IMR-90 (cell line): ENCODE results near the gene RNF217. TPM values are rescaled to one million over a fixed set of nuclear protein-coding genes. Genes with fewer than 3 reads are reported as not detected.

Source experiments
- ATAC-seq: fragments of 200-7000 bp; cut with Tn5 transposase; 2 replicates; pipeline ENCODE4 v1.9.1; 2020; ENCODE audit warnings: low read depth, mild to moderate bottlenecking, moderate library complexity
- BruUV-seq: library from RNA; stranded (reverse); fragments of 400-500 nt; replicated peaks from 2 replicates; lab custom pipeline; 2021; lab: Mats Ljungman, UMichigan
- CTCF ChIA-PET: fragments of 300-600 bp; formaldehyde crosslinking; extraction: SDS; loops from one replicate; lab custom pipeline; 2021; ENCODE audit warnings: antibody characterized with exemption; lab: Yijun Ruan, JAX
- POLR2A ChIA-PET: fragments of 300-600 bp; sonication (Branson Sonifier 250); formaldehyde crosslinking; loops from one replicate; lab custom pipeline; 2022; ENCODE audit warnings: antibody characterized with exemption; ENCODE audit not compliant: unreplicated experiment; lab: Charles Lee
- DNase-seq: peaks from one replicate; pipeline ENCODE4 v3.0.0; 2013
- H2AFZ ChIP-seq: replicated peaks from 2 replicates; pipeline ENCODE3; 2013; ENCODE audit warnings: low read length, mild to moderate bottlenecking; ENCODE audit not compliant: poor library complexity
- H2AK5ac ChIP-seq: 2 replicates; pipeline ENCODE4 v1.6.1; 2013; ENCODE audit warnings: low read depth, low read length, inconsistent platforms
- H2AK9ac ChIP-seq: replicated peaks from 2 replicates; pipeline ENCODE3; 2013; ENCODE audit warnings: mild to moderate bottlenecking, low read depth, low read length, moderate library complexity; ENCODE audit not compliant: poor library complexity
- H2BK120ac ChIP-seq: 2 replicates; pipeline ENCODE4 v1.6.1; 2013; ENCODE audit warnings: low read depth, low read length, inconsistent platforms
- H2BK15ac ChIP-seq: 3 replicates; pipeline ENCODE4 v1.6.1; 2013; ENCODE audit warnings: low read depth, low read length, inconsistent platforms
- H2BK20ac ChIP-seq: 2 replicates; pipeline ENCODE4 v1.6.1; 2013; ENCODE audit warnings: low read depth, mild to moderate bottlenecking, inconsistent platforms, low read length, moderate library complexity
- H2BK5ac ChIP-seq: 2 replicates; pipeline ENCODE4 v1.6.1; 2013; ENCODE audit warnings: mild to moderate bottlenecking, low read depth, low read length, inconsistent platforms; ENCODE audit not compliant: poor library complexity, severe bottlenecking
- H3K14ac ChIP-seq: replicated peaks from 2 replicates; pipeline ENCODE4 v1.6.1; 2013; ENCODE audit warnings: low read depth, low read length, inconsistent platforms
- H3K18ac ChIP-seq: 2 replicates; pipeline ENCODE4 v1.6.1; 2013; ENCODE audit warnings: low read depth, low read length, control low read depth
- H3K23ac ChIP-seq: 2 replicates; pipeline ENCODE4 v1.6.1; 2013; ENCODE audit warnings: low read depth, low read length, inconsistent platforms
- H3K27ac ChIP-seq: 2 replicates; pipeline ENCODE4 v1.5.1; 2013; ENCODE audit warnings: mild to moderate bottlenecking, control low read depth, low read length; ENCODE audit not compliant: insufficient read depth
- H3K27me3 ChIP-seq: 2 replicates; pipeline ENCODE4 v1.6.1; 2013; ENCODE audit warnings: low read length; ENCODE audit not compliant: control insufficient read depth, insufficient read depth
- H3K36me3 ChIP-seq: 2 replicates; pipeline ENCODE4 v1.6.1; 2013; ENCODE audit warnings: low read length, mixed read lengths; ENCODE audit not compliant: control insufficient read depth, insufficient read depth
- H3K4ac ChIP-seq: 2 replicates; pipeline ENCODE4 v1.6.1; 2013; ENCODE audit warnings: low read depth, low read length, inconsistent platforms
- H3K4me1 ChIP-seq: 2 replicates; pipeline ENCODE4 v1.6.1; 2013; ENCODE audit warnings: low read length, mixed read lengths; ENCODE audit not compliant: control insufficient read depth, insufficient read depth
- H3K4me2 ChIP-seq: 2 replicates; pipeline ENCODE4 v1.6.1; 2013; ENCODE audit warnings: low read depth, mild to moderate bottlenecking, control low read depth, low read length, moderate library complexity
- H3K4me3 ChIP-seq: 2 replicates; pipeline ENCODE4 v1.5.1; 2013; ENCODE audit warnings: low read depth, mild to moderate bottlenecking, control low read depth, low read length, moderate library complexity; ENCODE audit not compliant: insufficient read depth
- H3K56ac ChIP-seq: 2 replicates; pipeline ENCODE4 v1.6.1; 2013; ENCODE audit warnings: low read length, inconsistent platforms; ENCODE audit not compliant: insufficient read depth; ENCODE audit errors: extremely low read depth
- H3K79me1 ChIP-seq, 2 experiments: 2 replicates each; pipeline ENCODE4 v1.6.1; 2013; ENCODE audit warnings: low read length in 2 of 2, inconsistent platforms in 1 of 2, low read depth in 1 of 2
- H3K9ac ChIP-seq: 2 replicates; pipeline ENCODE4 v1.6.1; 2013; ENCODE audit warnings: low read depth, low read length, control low read depth
- H3K9me1 ChIP-seq: 2 replicates; pipeline ENCODE4 v1.6.1; 2013; ENCODE audit warnings: low read length, inconsistent platforms; ENCODE audit not compliant: insufficient read depth
- H3K9me3 ChIP-seq: 2 replicates; pipeline ENCODE4 v1.6.1; 2013; ENCODE audit warnings: low read length; ENCODE audit not compliant: control insufficient read depth, insufficient read depth
- H4K20me1 ChIP-seq: 2 replicates; pipeline ENCODE4 v1.6.1; 2013; ENCODE audit warnings: low read length, inconsistent platforms; ENCODE audit not compliant: insufficient read depth
- H4K5ac ChIP-seq: 2 replicates; pipeline ENCODE4 v1.6.1; 2013; ENCODE audit warnings: mild to moderate bottlenecking, low read depth, low read length, control low read depth
- H4K8ac ChIP-seq, 2 experiments: 2 replicates each; pipeline ENCODE4 v1.6.1; 2013; ENCODE audit warnings: low read depth in 2 of 2, low read length in 2 of 2, control low read depth in 1 of 2, inconsistent platforms in 1 of 2
- H4K91ac ChIP-seq: 2 replicates; pipeline ENCODE4 v1.6.1; 2013; ENCODE audit warnings: low read depth, low read length, inconsistent platforms; ENCODE audit not compliant: insufficient read depth
- BHLHE40 ChIP-seq: fragments of 150-350 bp; IDR thresholded peaks from 2 replicates; pipeline ENCODE4 v1.6.1; 2016; ENCODE audit warnings: mild to moderate bottlenecking, low read depth, low read length
- CEBPB ChIP-seq: IDR thresholded peaks from 2 replicates; pipeline ENCODE4 v1.6.1; 2012; ENCODE audit warnings: low read depth, low read length, improper control_type of control experiment
- CHD1 ChIP-seq: IDR thresholded peaks from 2 replicates; pipeline ENCODE4 v1.6.1; 2012; ENCODE audit warnings: low read depth, low read length, improper control_type of control experiment
- FOS ChIP-seq: fragments of 150-350 bp; IDR thresholded peaks from 2 replicates; pipeline ENCODE4 v1.6.1; 2016; ENCODE audit warnings: low read depth, low read length
- MAFK ChIP-seq: IDR thresholded peaks from 2 replicates; pipeline ENCODE4 v1.6.1; 2012; ENCODE audit warnings: low read depth, low read length, improper control_type of control experiment
- MAZ ChIP-seq: IDR thresholded peaks from 2 replicates; pipeline ENCODE4 v1.6.1; 2012; ENCODE audit warnings: low read depth, mild to moderate bottlenecking, low read length, improper control_type of control experiment, moderate library complexity, borderline replicate concordance
- MXI1 ChIP-seq: IDR thresholded peaks from 2 replicates; pipeline ENCODE4 v1.6.1; 2012; ENCODE audit warnings: low read depth, mild to moderate bottlenecking, low read length, moderate library complexity, borderline replicate concordance
- NFE2L2 ChIP-seq: fragments of 150-350 bp; IDR thresholded peaks from 2 replicates; pipeline ENCODE4 v1.6.1; 2016; ENCODE audit warnings: low read depth, mild to moderate bottlenecking, low read length
- POLR2A ChIP-seq: IDR thresholded peaks from 2 replicates; pipeline ENCODE4 v1.6.1; 2012; ENCODE audit warnings: mild to moderate bottlenecking, low read depth, low read length
- RAD21 ChIP-seq: IDR thresholded peaks from 2 replicates; pipeline ENCODE4 v1.6.1; 2012; ENCODE audit warnings: low read length, improper control_type of control experiment
- RCOR1 ChIP-seq: IDR thresholded peaks from 2 replicates; pipeline ENCODE4 v1.6.1; 2012; ENCODE audit warnings: mild to moderate bottlenecking, low read length, improper control_type of control experiment; ENCODE audit not compliant: insufficient replicate concordance
- RFX5 ChIP-seq: IDR thresholded peaks from 2 replicates; pipeline ENCODE4 v1.8.0; 2012; ENCODE audit warnings: low read depth, mild to moderate bottlenecking, low read length, moderate library complexity
- SMC3 ChIP-seq: fragments of 150-350 bp; IDR thresholded peaks from 2 replicates; pipeline ENCODE4 v1.6.1; 2016; ENCODE audit warnings: low read depth, mild to moderate bottlenecking, antibody characterized with exemption, low read length, moderate library complexity
- WGBS, 2 experiments: methylation state at CpG; one replicate each; pipeline versions ENCODE4 v1.1.5 to v1.1.7; 2013; ENCODE audit warnings: missing lambda C conversion rate in 2 of 2; ENCODE audit not compliant: insufficient read length in 1 of 2; ENCODE audit errors: extremely low coverage in 2 of 2; 5-methylcytosine and 5-hydroxymethylcytosine counted together
- dilution Hi-C: fragments of 300-500 bp; cut with HindIII; formaldehyde crosslinking; loops from one replicate; pipeline ENCODE4 v1.14.3; 2018; ENCODE audit warnings: low sequenced_read_pairs; ENCODE audit not compliant: unreplicated experiment
- in situ Hi-C: fragments of 300-500 bp; cut with MboI; formaldehyde crosslinking; loops from 3 replicates; pipeline ENCODE4 v1.14.3; 2019; ENCODE audit warnings: low sequenced_read_pairs, inconsistent platforms, mixed read lengths
- intact Hi-C: fragments of 100-400 bp; cut with micrococcal nuclease; formaldehyde crosslinking; loops from 2 replicates; pipeline ENCODE4 v1.10.0; 2022
- polyA plus RNA-seq, 3 experiments: library from polyadenylated mRNA; depleted of rRNA; stranded (reverse); fragments of >200 nt; gene quantifications; 2 replicates each; pipeline ENCODE4 v1.2.3, GENCODE V29; 2012; ENCODE audit warnings: low replicate concordance in 1 of 3
- total RNA-seq: library from RNA; depleted of rRNA; stranded (reverse); fragments of >200 nt; gene quantifications from 2 replicates; pipeline ENCODE4 v1.2.3, GENCODE V29; 2012
- TF ChIP-seq, protein P1 (sequence below): fragments of 150-350 bp; IDR thresholded peaks from 2 replicates; pipeline ENCODE4 v1.6.1; 2016; ENCODE audit warnings: low read depth, mild to moderate bottlenecking, low read length, moderate library complexity, borderline replicate concordance
- TF ChIP-seq, protein P2 (sequence below): conservative IDR thresholded peaks from 2 replicates; pipeline ENCODE4 v1.5.1; 2012; ENCODE audit warnings: mild to moderate bottlenecking, low read depth, low read length, improper control_type of control experiment
- TF ChIP-seq, protein P3 (sequence below): fragments of 150-350 bp; IDR thresholded peaks from 2 replicates; pipeline ENCODE4 v1.6.1; 2017; ENCODE audit warnings: mild to moderate bottlenecking, antibody characterized with exemption, low read length, low read depth

RNF217 gene
- total and polyA plus RNA-seq, 2 of the 4 experiments (the other 2 are of a cell fraction) = 11.7 to 20.4 TPM

DNA sequence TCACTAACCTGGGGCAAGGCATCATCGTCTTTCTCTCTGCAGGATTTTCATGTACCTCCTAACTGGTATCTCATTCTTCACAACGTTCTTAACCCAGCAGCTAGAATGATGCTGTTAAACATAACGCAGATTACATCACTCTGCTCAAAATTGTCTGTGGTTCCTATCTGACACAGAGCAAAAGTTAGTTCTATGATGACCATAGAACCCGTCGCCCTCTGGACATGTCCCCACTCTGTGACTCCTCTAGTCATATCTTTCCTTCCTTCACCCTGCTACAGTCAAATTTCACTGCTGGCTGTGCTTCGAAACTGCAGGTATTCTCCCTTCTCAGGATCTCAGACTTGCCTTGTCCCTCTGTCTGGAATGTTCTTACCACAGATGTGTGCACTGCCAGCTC is 103.9 kb downstream of the RNF217 start:
- H3K4me1 ChIP-seq = no peaks in the 10 kb centered on the region
- peaks cover 29 to 35% of the 10 kb centered on the region in 2 experiments for H3K79me1 ChIP-seq
- ATAC-seq (no peak), DNase-seq (no peak)
- no peak overlapping the region for H2AFZ ChIP-seq
- H3K18ac ChIP-seq = no peak overlapping the region
- no peak overlapping the region for H3K27ac ChIP-seq
- in situ Hi-C loops = no loop called here
- H3K4me3 ChIP-seq = no peak overlapping the region
- H3K23ac ChIP-seq = no peak overlapping the region
- ChIA-PET POLR2A (no interaction called here), CTCF (interaction anchor here (0.6 kb wide), 1 partner anchor 92 kb away, joined by 3 read pairs; no protein-coding TSS in a partner anchor)
- H3K9me3 ChIP-seq = no peaks in the 10 kb centered on the region
- no peak overlapping the region for H2BK5ac ChIP-seq
- dilution Hi-C loops = no loop called here
- no peak overlapping the region for H4K91ac ChIP-seq
- no TSS peak for BruUV-seq
- no peak overlapping the region for H3K14ac ChIP-seq
- H2BK15ac ChIP-seq = no peak overlapping the region
- intact Hi-C loops = no loop called here
- H2AK5ac ChIP-seq = no peak overlapping the region
- no peak overlapping the region for H3K9ac ChIP-seq
- TF ChIP-seq RAD21 = no peak
- TF ChIP-seq, protein P1, sequence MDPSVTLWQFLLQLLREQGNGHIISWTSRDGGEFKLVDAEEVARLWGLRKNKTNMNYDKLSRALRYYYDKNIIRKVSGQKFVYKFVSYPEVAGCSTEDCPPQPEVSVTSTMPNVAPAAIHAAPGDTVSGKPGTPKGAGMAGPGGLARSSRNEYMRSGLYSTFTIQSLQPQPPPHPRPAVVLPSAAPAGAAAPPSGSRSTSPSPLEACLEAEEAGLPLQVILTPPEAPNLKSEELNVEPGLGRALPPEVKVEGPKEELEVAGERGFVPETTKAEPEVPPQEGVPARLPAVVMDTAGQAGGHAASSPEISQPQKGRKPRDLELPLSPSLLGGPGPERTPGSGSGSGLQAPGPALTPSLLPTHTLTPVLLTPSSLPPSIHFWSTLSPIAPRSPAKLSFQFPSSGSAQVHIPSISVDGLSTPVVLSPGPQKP = no peak
- TF ChIP-seq RCOR1 = no peak
- no peak for TF ChIP-seq RFX5
- TF ChIP-seq SMC3 = no peak
- no peak for TF ChIP-seq CEBPB
- TF ChIP-seq, protein P2, sequence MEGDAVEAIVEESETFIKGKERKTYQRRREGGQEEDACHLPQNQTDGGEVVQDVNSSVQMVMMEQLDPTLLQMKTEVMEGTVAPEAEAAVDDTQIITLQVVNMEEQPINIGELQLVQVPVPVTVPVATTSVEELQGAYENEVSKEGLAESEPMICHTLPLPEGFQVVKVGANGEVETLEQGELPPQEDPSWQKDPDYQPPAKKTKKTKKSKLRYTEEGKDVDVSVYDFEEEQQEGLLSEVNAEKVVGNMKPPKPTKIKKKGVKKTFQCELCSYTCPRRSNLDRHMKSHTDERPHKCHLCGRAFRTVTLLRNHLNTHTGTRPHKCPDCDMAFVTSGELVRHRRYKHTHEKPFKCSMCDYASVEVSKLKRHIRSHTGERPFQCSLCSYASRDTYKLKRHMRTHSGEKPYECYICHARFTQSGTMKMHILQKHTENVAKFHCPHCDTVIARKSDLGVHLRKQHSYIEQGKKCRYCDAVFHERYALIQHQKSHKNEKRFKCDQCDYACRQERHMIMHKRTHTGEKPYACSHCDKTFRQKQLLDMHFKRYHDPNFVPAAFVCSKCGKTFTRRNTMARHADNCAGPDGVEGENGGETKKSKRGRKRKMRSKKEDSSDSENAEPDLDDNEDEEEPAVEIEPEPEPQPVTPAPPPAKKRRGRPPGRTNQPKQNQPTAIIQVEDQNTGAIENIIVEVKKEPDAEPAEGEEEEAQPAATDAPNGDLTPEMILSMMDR = no peak
- no peak for TF ChIP-seq BHLHE40
- TF ChIP-seq MAZ = no peak
- no peak for TF ChIP-seq FOS
- TF ChIP-seq, protein P3, sequence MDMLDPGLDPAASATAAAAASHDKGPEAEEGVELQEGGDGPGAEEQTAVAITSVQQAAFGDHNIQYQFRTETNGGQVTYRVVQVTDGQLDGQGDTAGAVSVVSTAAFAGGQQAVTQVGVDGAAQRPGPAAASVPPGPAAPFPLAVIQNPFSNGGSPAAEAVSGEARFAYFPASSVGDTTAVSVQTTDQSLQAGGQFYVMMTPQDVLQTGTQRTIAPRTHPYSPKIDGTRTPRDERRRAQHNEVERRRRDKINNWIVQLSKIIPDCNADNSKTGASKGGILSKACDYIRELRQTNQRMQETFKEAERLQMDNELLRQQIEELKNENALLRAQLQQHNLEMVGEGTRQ = no peak
- TF ChIP-seq CHD1 = no peak
- TF ChIP-seq MXI1 = no peak
- no peak for TF ChIP-seq MAFK
- no peak for TF ChIP-seq NFE2L2
- no peak for TF ChIP-seq POLR2A
- H3K4ac ChIP-seq = no peak overlapping the region
- H3K27me3 ChIP-seq = no peaks in the 10 kb centered on the region
- 95% methylated on average over 4 of the region's 6 CpGs; no CpG with 5 or more reads in 1 of the 2 experiments for WGBS, 2 experiments
- H3K9me1 ChIP-seq = peaks cover 8% of the 10 kb centered on the region; the same call in 1 of the 2 replicates
- peaks cover 7% of the 10 kb centered on the region for H3K36me3 ChIP-seq
- no peak overlapping the region for H2BK20ac ChIP-seq
- no peak overlapping the region for H3K4me2 ChIP-seq
- H3K56ac ChIP-seq = no peak overlapping the region
- H4K5ac ChIP-seq = no peak overlapping the region
- no peak overlapping the region for H2AK9ac ChIP-seq
- H4K8ac ChIP-seq = no peak overlapping the region
- H4K20me1 ChIP-seq = no peaks in the 10 kb centered on the region
- H2BK120ac ChIP-seq = no peak overlapping the region
